Right lung (tissue), 10 donors: ENCODE measurements around the gene ATG4C. TPM values are rescaled to one million over a fixed set of nuclear protein-coding genes. Genes with fewer than 3 reads are reported as not detected.
"Not testable (repeated sequence)": the region's sequence is repeated elsewhere in the genome, so short reads cannot be mapped to it uniquely, and the experiment has no call there.

Experiments
- DNase-seq, 2 donors: peaks; one replicate each; pipeline ENCODE4 v3.0.0-alpha.2; 2013
- long read RNA-seq, 8 donors: transcript quantifications; one replicate each; lab custom pipeline, GENCODE V29; 2026
- polyA plus RNA-seq, 5 donors: library from polyadenylated mRNA; unstranded; fragments of 120-200 nt; gene quantifications; one replicate each; pipeline versions ENCODE4 v1.2.1 to v1.2.3, GENCODE V29; 2013; ENCODE audit warnings: inconsistent platforms in 1 of 5, low replicate concordance in 1 of 5; ENCODE audit not compliant: insufficient read length in 5 of 5, insufficient read depth in 1 of 5

The ATG4C gene, protein sequence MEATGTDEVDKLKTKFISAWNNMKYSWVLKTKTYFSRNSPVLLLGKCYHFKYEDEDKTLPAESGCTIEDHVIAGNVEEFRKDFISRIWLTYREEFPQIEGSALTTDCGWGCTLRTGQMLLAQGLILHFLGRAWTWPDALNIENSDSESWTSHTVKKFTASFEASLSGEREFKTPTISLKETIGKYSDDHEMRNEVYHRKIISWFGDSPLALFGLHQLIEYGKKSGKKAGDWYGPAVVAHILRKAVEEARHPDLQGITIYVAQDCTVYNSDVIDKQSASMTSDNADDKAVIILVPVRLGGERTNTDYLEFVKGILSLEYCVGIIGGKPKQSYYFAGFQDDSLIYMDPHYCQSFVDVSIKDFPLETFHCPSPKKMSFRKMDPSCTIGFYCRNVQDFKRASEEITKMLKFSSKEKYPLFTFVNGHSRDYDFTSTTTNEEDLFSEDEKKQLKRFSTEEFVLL
- 10 to 100 TPM; 14.9 to 26.1 (median 18.7) TPM for polyA plus RNA-seq
- long read RNA-seq, donor 1, transcript ATG4C-203 (11 exons, 2,890 nt) = major isoform, 5 of 8 reads
- long read RNA-seq, donor 1, partial matches to known transcripts = 0 of 8 reads
- long read RNA-seq, donor 1, other reads (novel, unspliced or antisense) = 0 of 8 reads
- long read RNA-seq, donor 2, partial matches to known transcripts = 0 of 6 reads
- long read RNA-seq, donor 2, other reads (novel, unspliced or antisense) = 0 of 6 reads
- long read RNA-seq, donor 3, partial matches to known transcripts = 0 of 5 reads
- long read RNA-seq, donor 3, other reads (novel, unspliced or antisense) = 0 of 5 reads
- long read RNA-seq, donor 4, partial matches to known transcripts = 0 of 1 reads
- long read RNA-seq, donor 4, other reads (novel, unspliced or antisense) = 0 of 1 reads
- long read RNA-seq, donor 5, transcript ATG4C-201 (11 exons, 2,938 nt) = major isoform, 5 of 8 reads
- long read RNA-seq, donor 5, partial matches to known transcripts = 0 of 8 reads
- long read RNA-seq, donor 5, other reads (novel, unspliced or antisense) = 0 of 8 reads
- long read RNA-seq, donor 6, partial matches to known transcripts = 0 of 3 reads
- long read RNA-seq, donor 6, other reads (novel, unspliced or antisense) = 0 of 3 reads
- long read RNA-seq, donor 7, partial matches to known transcripts = 0 of 4 reads
- long read RNA-seq, donor 7, other reads (novel, unspliced or antisense) = 0 of 4 reads
- long read RNA-seq, donor 8, partial matches to known transcripts = 0 of 3 reads
- long read RNA-seq, donor 8, other reads (novel, unspliced or antisense) = 0 of 3 reads

- peak; percentile 94 to 96 for DNase-seq
Measured at GRCh38 chr1:62783736-62784508, at the start of gene ATG4C. Gene ATG4C, plus strand, starts transcription at chr1:62784132. Its CDS starts 19,655 bp downstream, at chr1:62803787.

- no peak for DNase-seq
Measured at GRCh38 chr1:62735491-62736171, 48.3 kb upstream of the ATG4C start.

- DNase-seq = not testable (repeated sequence)
Measured at GRCh38 chr1:62740701-62741100, 43.2 kb upstream of the ATG4C start.

DNA sequence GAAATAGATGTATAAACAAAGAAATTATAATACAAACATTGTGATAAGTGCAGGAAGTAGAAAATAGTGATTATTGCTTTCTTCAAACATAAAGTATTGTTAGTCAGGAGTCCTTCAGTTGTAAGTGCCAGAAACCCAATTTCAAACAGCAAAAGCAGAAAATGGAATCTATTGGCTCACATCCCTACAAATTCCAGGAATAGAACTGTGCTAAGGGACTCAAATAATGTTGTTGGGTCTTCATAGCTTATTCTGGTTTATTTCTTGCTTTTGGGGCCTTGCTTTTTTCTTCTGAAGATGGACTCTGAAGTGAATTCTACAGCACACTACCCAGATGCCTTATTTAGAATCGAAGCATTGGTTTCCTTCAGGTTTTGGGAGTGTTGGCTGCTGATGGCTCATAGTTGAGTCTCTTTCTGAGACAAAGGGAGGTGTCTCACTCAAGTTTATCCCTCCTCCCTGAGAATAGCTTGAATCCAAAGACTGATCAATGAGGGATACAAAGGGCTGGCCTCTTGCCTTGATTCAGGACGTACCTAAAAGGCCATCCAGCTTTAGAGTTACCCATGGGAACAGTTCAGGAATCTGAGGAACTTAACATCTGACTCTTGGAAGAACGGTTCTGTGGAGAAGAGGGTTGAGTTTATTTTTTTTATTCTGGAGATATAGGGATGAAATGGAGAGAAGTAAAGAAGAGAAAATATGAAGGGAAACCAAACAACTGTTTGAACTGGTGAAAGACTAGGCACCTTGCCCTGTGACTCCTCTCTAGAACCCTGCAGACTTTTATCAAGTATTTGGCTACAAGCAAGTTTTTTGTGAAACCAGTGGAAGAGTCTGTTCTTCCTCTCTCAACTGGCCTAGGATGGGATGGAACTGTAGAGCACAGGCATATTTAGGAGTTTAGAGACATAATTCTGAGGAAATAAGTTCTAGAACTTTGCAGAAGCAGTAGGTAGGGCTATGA, 39.0 kb upstream of the ATG4C start:
- DNase-seq = no peak

- peak; percentile 29 to 51 for DNase-seq
Measured at GRCh38 chr1:62746086-62746808, 37.7 kb upstream of the ATG4C start.

DNA sequence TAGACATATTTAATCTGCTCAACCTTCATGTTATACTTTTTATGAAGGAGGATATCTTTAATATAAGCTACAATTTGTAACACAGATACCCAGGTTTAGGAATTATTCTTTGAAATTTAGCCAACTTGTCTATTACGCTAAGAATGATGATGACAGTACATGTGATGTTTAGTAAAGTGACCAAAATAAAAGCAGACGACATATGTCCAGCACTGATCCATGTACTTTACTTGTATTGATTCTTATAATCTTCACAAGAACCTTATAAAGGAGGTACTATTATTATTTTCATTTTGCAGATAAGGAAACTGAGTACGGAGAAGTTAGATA, 37.2 kb upstream of the ATG4C start:
- DNase-seq = no peak

DNA sequence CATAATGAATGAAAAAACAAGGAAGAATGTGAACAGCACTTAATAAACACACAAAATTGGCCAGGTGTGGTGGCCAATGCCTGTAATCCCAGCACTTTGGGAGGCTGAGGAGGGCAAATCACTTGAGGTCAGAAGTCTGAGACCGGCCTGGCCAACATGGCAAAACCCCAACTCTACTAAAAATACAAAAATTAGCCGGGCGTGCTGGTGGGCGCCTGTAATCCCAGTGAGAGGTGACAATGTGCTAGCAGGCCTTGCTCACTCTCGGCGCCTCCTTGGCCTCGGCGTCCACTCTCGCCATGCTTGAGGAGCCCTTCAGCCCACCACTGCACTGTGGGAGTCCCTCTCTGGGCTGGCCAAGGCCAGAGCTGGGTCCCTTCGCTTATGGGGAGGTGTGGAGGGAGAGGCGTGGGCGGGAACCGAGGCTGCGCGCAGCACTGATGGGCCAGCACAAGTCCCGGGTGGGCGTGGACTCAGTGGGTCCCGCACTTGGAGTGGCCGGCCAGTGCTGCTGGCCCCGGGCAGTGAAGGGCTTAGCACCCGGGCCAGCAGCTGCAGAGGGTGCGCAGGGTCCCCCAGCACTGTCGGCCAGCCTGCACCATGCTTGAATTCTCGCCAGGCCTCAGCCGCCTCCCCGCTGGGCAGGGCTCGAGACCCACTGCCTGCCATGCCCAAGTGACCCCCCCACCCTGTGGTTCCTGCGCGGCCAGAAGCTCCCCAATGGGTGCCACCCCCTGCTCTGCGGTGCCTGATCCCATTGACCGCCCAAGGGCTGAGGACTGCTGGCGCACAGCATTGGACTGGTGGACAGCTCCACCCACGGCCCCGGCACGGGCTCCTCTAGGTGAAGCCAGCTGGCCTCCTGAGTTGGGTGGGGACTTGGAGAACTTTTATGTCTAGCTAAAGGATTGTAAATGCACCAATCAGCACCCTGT, 30.6 kb upstream of the ATG4C start:
- no peak for DNase-seq

DNA sequence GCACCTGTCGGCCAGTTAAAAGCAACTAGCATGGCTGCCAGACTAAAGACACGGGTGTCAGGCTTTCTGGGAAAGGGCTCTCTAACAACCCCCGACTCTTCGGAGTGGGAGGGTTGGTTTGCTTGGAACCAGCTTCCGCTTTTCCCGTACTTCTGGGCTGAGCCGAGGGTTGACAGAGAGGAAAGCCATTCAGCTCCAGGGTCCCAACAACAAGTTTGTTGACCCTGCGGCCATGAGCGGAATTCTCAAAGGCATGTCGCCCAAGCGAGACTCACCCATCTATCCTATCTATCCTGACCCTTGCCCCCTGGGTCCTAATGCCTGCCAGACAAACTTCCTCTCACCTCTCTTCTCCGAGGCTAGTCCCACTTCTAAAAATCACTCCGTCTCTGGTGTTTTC, 29.0 kb upstream of the ATG4C start:
- DNase-seq = not testable (repeated sequence)

- not testable (repeated sequence) for DNase-seq
Measured at GRCh38 chr1:62756255-62756884, 27.6 kb upstream of the ATG4C start.

DNA sequence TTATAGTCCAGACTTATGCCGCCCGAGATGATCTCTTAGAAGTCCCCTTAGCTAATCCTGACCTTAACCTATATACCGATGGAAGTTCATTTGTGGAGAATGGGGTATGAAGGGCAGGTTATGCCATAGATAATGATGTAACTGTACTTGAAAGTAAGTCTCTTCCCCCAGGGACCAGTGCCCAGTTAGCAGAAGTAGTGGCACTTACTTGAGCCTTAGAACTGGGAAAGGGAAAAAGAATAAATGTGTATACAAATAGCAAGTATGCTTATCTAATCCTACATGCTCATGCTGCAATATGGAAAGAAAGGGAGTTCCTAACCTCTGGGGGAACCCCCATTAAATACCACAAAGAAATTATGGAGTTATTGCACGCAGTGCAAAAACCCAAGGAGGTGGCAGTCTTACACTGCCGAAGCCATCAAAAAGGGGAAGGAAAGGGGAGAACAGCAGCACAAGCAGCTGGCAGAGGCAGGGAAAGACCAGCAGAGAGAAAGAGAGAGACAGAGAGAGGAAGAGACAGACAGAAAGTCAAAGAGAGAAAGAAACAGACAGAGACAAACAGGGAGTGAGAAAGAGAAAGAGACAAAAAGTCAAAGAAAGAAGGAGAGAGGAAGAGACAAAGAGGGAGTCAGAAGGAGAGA, 24.6 kb upstream of the ATG4C start:
- DNase-seq = not testable (repeated sequence)

DNA sequence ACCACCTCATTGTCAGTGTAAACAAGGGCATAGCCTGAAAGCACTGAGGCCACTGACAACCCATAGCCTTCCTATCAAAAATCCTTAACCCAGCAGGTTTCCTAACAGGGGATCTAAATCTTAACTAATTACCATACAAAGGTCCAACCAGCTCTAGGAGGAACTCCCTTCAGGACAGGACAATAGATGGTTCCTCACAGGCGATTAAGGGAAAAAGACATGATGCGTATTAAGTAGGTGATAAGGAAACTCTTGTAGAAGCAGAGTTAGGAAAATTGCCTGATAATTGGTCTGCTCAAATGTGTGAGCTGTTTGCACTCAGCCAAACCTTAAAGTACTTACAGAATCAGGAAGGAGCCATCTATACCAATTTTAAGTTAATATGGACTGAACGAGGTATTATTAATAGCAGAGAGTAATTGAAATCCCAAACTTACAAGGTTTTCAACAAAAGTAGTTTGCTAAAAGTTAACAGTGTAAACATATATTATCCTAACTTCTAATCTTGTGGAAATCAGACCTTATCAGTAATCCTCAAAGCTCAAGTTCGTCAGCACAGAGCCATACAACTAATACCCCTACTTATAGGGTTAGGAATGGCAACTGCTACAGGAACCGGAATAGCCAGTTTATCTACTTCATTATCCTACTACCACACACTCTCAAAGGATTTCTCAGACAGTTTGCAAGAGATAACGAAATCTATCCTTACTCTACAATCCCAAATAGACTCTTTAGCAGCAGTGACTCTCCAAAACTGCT, 23.7 kb upstream of the ATG4C start:
- not testable (repeated sequence) for DNase-seq

GRCh38 chr1:62761223-62761870, 22.6 kb upstream of the ATG4C start:
- not testable (repeated sequence) for DNase-seq

DNA sequence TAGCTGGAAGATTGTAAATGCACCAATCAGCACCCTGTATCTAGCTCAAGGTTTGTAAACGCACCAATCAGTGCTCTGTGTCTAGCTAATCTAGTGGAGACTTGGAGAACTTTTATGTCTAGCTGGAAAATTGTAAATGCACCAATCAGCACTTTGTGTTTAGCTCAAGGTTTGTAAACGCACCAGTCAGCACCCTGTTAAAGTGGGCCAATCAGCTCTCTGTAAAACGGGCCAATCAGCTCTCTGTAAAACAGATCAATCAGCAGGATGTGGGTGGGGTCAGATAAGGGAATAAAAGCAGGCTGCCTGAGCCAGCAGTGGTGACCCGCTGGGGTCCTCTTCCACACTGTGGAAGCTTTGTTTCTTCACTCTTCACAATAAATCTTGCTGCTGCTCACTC, 21.9 kb upstream of the ATG4C start:
- DNase-seq = not testable (repeated sequence)

DNA sequence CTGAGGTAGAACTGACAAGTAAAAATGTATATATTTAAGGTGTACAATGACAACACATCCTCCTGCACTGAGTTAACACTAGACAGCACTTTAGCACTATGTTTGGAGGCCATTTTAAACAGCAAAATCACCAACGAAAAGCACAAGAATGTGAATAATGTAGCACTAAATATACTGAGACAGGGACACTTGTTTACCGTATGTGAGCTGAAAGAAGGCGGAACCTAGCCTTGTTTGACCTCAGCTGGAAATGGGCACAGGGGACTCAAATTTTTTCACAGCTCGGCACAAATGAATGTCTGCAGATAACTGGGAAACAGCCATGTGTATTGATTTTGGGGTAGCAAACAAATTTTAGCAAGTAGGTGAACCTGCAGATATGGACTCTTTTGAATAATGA, 18.0 kb upstream of the ATG4C start:
- no peak for DNase-seq

- DNase-seq = not testable (repeated sequence)
Measured at GRCh38 chr1:62768551-62768950, 15.4 kb upstream of the ATG4C start.
